Transverse colon (tissue), 4 donors: ENCODE results near the gene MYBPC1. TPM values are rescaled to one million over a fixed set of nuclear protein-coding genes. Genes with fewer than 3 reads are reported as not detected.
"Not testable (repeated sequence)": the region's sequence is repeated elsewhere in the genome, so short reads cannot be mapped to it uniquely, and the experiment has no call there.

Experiments used
- DNase-seq: peaks from one replicate; pipeline ENCODE4 v3.0.0-alpha.2; 2019
- H3K27ac ChIP-seq, 4 donors: fragments of 200-600 bp; sonication (generic); 2 replicates each; pipeline ENCODE4 v1.5.1; 2016 to 2018; ENCODE audit warnings: inconsistent platforms in 4 of 4
- H3K27me3 ChIP-seq: fragments of 200-600 bp; sonication (generic); 2 replicates; pipeline ENCODE4 v1.5.1; 2017; ENCODE audit warnings: inconsistent platforms
- H3K36me3 ChIP-seq, 4 donors: fragments of 200-600 bp; sonication (generic); 2 replicates each; pipeline ENCODE4 v1.5.1; 2017 to 2019; ENCODE audit warnings: inconsistent platforms in 4 of 4
- H3K4me1 ChIP-seq, 4 donors: fragments of 200-600 bp; sonication (generic); 2 replicates each; pipeline ENCODE4 v1.5.1; 2017 to 2020; ENCODE audit warnings: inconsistent platforms in 4 of 4
- H3K4me3 ChIP-seq, 4 donors: fragments of 200-600 bp; sonication (generic); 1 replicate in 1 of 4; 2 replicates in 3 of 4; pipeline versions ENCODE4 v1.5.1 to v1.6.1; 2017 to 2019; ENCODE audit warnings: inconsistent platforms in 4 of 4
- H3K9me3 ChIP-seq, 2 donors: fragments of 200-600 bp; sonication (generic); 2 replicates each; pipeline ENCODE4 v1.5.1; 2017 to 2019; ENCODE audit warnings: inconsistent platforms in 2 of 2
- CTCF ChIP-seq, 5 experiments: fragments of 200-600 bp in 3 of 5; fragments of 450-650 bp in 2 of 5; sonication (generic) in 3 of 5; IDR thresholded peaks; 1 replicate in 2 of 5; 2 replicates in 3 of 5; pipeline ENCODE4 v1.5.1; 2016 to 2017; ENCODE audit warnings: antibody characterized with exemption in 5 of 5, inconsistent platforms in 3 of 5, mild to moderate bottlenecking in 2 of 5, moderate library complexity in 1 of 5
- EP300 ChIP-seq: sonication (generic); formaldehyde crosslinking; IDR thresholded peaks from one replicate; pipeline ENCODE4 v1.6.1; 2017; ENCODE audit warnings: antibody characterized with exemption, low read depth
- POLR2A ChIP-seq: fragments of 450-650 bp; IDR thresholded peaks from one replicate; pipeline ENCODE4 v1.6.1; 2016; ENCODE audit warnings: antibody characterized with exemption, mild to moderate bottlenecking, moderate library complexity
- POLR2AphosphoS5 ChIP-seq, 3 donors: sonication (generic); formaldehyde crosslinking; IDR thresholded peaks; one replicate each; pipeline ENCODE4 v1.6.1; 2016; ENCODE audit warnings: antibody characterized with exemption in 3 of 3
- WGBS, 2 donors: methylation state at CpG; one replicate each; pipeline ENCODE4 v1.1.5; 2018; ENCODE audit warnings: low coverage in 1 of 2; 5-methylcytosine and 5-hydroxymethylcytosine counted together
- in situ Hi-C, 4 donors: fragments of 200-750 bp; cut with MboI; loops; one replicate each; pipeline versions ENCODE4 v1.15.0 to v1.15.1; 2017; ENCODE audit warnings: low sequenced_read_pairs in 3 of 4, low pct_ligation_motif_present in 1 of 4, low pct_unique_long_range_greater_than_20kb in 1 of 4
- intact Hi-C: fragments of 100-400 bp; cut with DNase I; formaldehyde crosslinking; loops from one replicate; pipeline ENCODE4 v1.15.1; 2023; ENCODE audit warnings: low total_unique reads
- total RNA-seq, 4 donors: library from RNA; depleted of rRNA; stranded (reverse); fragments of >200 nt; gene quantifications; one replicate each; pipeline ENCODE4 v1.1.0, GENCODE V29; 2016

MYBPC1 gene
- total RNA-seq, 4 donors from 2014 or later, result 151 to 247 (median 182) TPM; not detected in 1

- no peaks in the 10 kb centered on the region for H3K9me3 ChIP-seq
- in situ Hi-C loops, result no loop called here
These were observed 85.9 kb downstream of the MYBPC1 start for GRCh38 chr12:101680647-101681046.

GRCh38 chr12:101681627-101682026, 86.9 kb downstream of the MYBPC1 start:
- in situ Hi-C loops, DNase-seq, H3K27me3 ChIP-seq, H3K27ac ChIP-seq, H3K9me3 ChIP-seq, H3K4me1 ChIP-seq, H3K36me3 ChIP-seq, intact Hi-C loops, H3K4me3 ChIP-seq: not testable (repeated sequence)
- 46 to 60% methylated on average over 1 to 6 of the region's 6 CpGs for WGBS, 2 donors

More at GRCh38 chr12:101680647-101681046, 85.9 kb downstream of the MYBPC1 start:
- Histone ChIP-seq H3K27ac (no peak overlapping the region), H3K27me3 (no peaks in the 10 kb centered on the region), H3K4me1 (peaks cover 0 to 13% (median 7%) of the 10 kb centered on the region in 4 donors), H3K36me3 (no peaks in the 10 kb centered on the region), H3K4me3 (no peak overlapping the region)
- DNase-seq, result no peak
- intact Hi-C loops, result no loop called here
- TF ChIP-seq EP300 (no peak), POLR2AphosphoS5 (IDR thresholded peaks at IDR 0.05) (no peak), POLR2A (no peak), CTCF (IDR thresholded peaks at IDR 0.05) (no peak)

GRCh38 chr12:101685092-101685491, 90.3 kb downstream of the MYBPC1 start:
- no peaks in the 10 kb centered on the region for H3K9me3 ChIP-seq
- intact Hi-C loops (no loop called here), in situ Hi-C loops (no loop called here)
- TF ChIP-seq POLR2AphosphoS5 (IDR thresholded peaks at IDR 0.05), result no peak
- TF ChIP-seq EP300, result no peak
- no peak for TF ChIP-seq POLR2A
- DNase-seq, result no peak
- no peak overlapping the region for H3K27ac ChIP-seq
- 80 to 92% methylated on average over 1 of the region's 1 CpG for WGBS, 2 donors
- H3K36me3 ChIP-seq, result no peaks in the 10 kb centered on the region
- H3K27me3 ChIP-seq, result no peaks in the 10 kb centered on the region
- H3K4me1 ChIP-seq, result peaks cover 0 to 8% (median 3%) of the 10 kb centered on the region in 4 donors
- H3K4me3 ChIP-seq, result no peak overlapping the region

GRCh38 chr12:101686176-101686575, 91.4 kb downstream of the MYBPC1 start:
- Histone ChIP-seq H3K9me3 (no peaks in the 10 kb centered on the region), H3K27me3 (no peaks in the 10 kb centered on the region), H3K4me1 (peaks cover 0 to 15% (median 9%) of the 10 kb centered on the region in 4 donors), H3K4me3 (no peak overlapping the region), H3K36me3 (no peaks in the 10 kb centered on the region), H3K27ac (no peak overlapping the region)
- no peak for DNase-seq
- intact Hi-C loops (no loop called here), in situ Hi-C loops (no loop called here)
- TF ChIP-seq POLR2AphosphoS5 (IDR thresholded peaks at IDR 0.05) (no peak), EP300 (no peak), CTCF (IDR thresholded peaks at IDR 0.05) (no peak), POLR2A (no peak)
- 82% methylated on average over 1 of the region's 1 CpG; no CpG with 5 or more reads in 1 of the 2 donors for WGBS, 2 donors

- H3K27ac ChIP-seq, result peak overlapping the region; percentile 54 to 81 (median 76)
- no peak for DNase-seq
- no peaks in the 10 kb centered on the region for H3K27me3 ChIP-seq
- no peak for TF ChIP-seq CTCF (IDR thresholded peaks at IDR 0.05)
- TF ChIP-seq POLR2A, result no peak
- TF ChIP-seq POLR2AphosphoS5 (IDR thresholded peaks at IDR 0.05), result no peak
- TF ChIP-seq EP300, result no peak
- H3K4me1 ChIP-seq, result peaks cover 7 to 32% (median 19%) of the 10 kb centered on the region in 4 donors
- in situ Hi-C loops, result no loop called here
- no peaks in the 10 kb centered on the region for H3K9me3 ChIP-seq
- H3K4me3 ChIP-seq, result no peak overlapping the region
- H3K36me3 ChIP-seq, result no peaks in the 10 kb centered on the region
- 32 to 33% methylated on average over 3 of the region's 3 CpGs for WGBS, 2 donors
- intact Hi-C loops, result no loop called here
These were observed 95.8 kb downstream of the MYBPC1 start for GRCh38 chr12:101690544-101691098.
